GM18502 (cell line): ENCODE measurements around the gene PCDHB5.
"Not testable (repeated sequence)": the region's sequence is repeated elsewhere in the genome, so short reads cannot be mapped to it uniquely, and the experiment has no call there.

ENCODE experiments used
- ATAC-seq: cut with Tn5 transposase; IDR thresholded peaks from one replicate; pipeline ENCODE4 v1.9.1; 2021; ENCODE audit warnings: mild to moderate bottlenecking; ENCODE audit not compliant: unreplicated experiment, poor library complexity

PCDHB5 gene

DNA sequence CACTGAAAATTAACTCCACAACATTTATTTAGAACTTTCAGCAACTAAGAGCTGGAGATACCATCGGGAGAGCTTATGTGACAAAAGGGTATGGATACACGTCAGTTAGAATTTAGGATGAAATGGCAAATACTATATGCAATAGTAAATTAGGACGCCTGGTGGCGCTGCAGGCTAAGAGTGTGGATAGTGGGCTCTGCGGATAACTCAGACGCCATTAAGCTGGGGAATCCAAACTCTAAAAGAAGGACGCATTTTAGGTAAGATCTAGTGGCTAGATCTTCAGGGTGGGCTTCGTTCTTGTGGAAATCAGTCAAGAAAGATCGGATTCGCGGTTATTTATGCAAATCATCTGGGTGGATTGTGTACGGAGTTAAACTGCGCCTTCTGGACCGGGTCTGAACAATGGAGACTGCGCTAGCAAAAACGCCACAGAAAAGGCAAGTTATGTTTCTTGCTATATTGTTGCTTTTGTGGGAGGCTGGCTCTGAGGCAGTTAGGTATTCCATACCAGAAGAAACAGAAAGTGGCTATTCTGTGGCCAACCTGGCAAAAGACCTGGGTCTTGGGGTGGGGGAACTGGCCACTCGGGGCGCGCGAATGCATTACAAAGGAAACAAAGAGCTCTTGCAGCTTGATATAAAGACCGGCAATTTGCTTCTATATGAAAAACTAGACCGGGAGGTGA is at the start of gene PCDHB5:
Gene PCDHB5 (plus strand): TSS at position 177 of the 688 bp plus-strand sequence. CDS start 229 bp downstream, at position 406.
- no peak for ATAC-seq

DNA sequence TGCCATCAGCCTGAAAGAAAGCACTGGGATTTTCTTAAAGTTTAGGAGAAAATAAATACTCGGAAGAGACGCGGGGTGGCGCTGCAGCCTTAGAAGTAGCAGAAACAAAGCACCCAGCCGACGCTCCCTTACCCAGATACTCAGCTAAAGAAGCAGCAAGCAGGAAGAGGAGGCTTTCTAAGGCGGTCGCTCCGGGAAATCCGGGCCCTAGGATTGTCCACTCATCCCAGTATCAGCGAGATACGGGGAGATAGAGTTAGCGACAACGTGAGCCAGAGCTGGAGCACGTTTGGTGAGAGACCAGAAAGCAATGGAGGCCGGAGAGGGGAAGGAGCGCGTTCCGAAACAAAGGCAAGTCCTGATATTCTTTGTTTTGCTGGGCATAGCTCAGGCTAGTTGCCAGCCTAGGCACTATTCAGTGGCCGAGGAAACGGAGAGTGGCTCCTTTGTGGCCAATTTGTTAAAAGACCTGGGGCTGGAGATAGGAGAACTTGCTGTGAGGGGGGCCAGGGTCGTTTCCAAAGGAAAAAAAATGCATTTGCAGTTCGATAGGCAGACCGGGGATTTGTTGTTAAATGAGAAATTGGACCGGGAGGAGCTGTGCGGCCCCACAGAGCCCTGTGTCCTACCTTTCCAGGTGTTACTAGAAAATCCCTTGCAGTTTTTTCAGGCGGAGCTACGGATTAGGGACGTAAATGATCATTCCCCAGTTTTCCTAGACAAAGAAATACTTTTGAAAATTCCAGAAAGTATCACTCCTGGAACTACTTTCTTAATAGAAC is 40.3 kb upstream of the PCDHB5 start, which contains the start of gene PCDHB2:
Gene PCDHB2 (plus strand): TSS at position 135 of the 782 bp plus-strand sequence. CDS start 176 bp downstream, at position 311.
- ATAC-seq, result no peak

DNA sequence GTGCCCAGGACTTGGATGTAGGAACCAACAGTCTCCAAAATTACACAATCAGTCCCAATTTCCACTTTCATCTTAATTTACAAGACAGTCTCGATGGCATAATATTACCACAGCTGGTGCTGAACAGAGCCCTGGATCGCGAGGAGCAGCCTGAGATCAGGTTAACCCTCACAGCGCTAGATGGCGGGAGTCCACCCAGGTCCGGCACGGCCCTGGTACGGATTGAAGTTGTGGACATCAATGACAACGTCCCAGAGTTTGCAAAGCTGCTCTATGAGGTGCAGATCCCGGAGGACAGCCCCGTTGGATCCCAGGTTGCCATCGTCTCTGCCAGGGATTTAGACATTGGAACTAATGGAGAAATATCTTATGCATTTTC is 39.8 kb upstream of the PCDHB5 start:
- ATAC-seq, result no peak

DNA sequence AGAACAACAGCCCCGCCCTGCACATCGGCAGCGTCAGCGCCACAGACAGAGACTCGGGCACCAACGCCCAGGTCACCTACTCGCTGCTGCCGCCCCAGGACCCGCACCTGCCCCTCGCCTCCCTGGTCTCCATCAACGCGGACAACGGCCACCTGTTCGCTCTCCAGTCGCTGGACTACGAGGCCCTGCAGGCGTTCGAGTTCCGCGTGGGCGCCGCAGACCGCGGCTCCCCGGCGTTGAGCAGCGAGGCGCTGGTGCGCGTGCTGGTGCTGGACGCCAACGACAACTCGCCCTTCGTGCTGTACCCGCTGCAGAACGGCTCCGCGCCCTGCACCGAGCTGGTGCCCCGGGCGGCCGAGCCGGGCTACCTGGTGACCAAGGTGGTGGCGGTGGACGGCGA is 38.8 kb upstream of the PCDHB5 start:
- ATAC-seq, result not testable (repeated sequence)

DNA sequence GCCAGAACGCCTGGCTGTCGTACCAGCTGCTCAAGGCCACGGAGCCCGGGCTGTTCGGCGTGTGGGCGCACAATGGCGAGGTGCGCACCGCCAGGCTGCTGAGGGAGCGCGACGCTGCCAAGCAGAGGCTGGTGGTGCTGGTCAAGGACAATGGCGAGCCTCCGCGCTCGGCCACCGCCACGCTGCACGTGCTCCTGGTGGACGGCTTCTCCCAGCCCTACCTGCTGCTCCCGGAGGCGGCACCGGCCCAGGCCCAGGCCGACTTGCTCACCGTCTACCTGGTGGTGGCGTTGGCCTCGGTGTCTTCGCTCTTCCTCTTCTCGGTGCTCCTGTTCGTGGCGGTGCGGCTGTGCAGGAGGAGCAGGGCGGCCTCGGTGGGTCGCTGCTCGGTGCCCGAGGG is 38.4 kb upstream of the PCDHB5 start:
- ATAC-seq, result not testable (repeated sequence)

DNA sequence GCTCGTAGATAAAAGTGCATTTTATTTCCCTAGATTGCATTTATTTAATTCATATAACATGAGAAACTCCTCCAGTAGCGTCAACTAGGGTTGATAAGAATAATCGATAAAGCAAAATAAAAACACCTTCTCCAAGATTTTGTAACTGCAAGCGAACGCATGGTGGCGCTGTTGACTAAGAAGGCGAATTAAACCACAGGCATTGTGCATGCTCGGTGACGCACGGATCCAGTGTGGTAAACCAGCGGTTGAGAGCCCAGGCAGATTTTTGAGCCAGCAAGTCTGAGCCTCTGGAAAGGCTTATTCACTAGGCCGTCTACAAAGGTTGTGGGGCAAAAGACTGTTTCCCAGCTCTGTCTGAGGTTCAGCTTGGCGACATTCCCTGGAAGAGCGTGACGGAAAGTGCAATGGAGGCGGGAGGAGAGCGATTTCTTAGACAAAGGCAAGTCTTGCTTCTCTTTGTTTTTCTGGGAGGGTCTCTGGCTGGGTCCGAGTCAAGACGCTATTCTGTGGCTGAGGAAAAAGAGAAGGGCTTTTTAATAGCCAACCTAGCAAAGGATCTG is 34.7 kb upstream of the PCDHB5 start, which contains the start of gene PCDHB3:
Gene PCDHB3 (plus strand): TSS at position 231 of the 563 bp plus-strand sequence. CDS start 177 bp downstream, at position 408.
- ATAC-seq, result no peak

DNA sequence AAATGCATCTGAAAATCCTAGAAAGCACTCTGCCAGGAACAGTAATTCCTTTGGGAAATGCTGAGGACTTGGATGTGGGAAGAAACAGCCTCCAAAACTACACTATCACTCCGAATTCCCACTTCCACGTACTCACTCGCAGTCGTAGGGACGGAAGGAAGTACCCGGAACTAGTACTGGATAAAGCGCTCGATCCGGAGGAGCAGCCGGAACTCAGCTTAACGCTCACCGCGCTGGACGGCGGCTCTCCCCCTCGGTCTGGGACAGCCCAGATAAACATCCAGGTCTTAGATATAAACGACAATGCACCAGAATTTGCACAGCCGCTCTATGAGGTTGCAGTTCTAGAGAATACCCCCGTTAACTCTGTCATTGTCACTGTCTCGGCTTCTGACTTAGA is 33.9 kb upstream of the PCDHB5 start:
- ATAC-seq, result no peak

DNA sequence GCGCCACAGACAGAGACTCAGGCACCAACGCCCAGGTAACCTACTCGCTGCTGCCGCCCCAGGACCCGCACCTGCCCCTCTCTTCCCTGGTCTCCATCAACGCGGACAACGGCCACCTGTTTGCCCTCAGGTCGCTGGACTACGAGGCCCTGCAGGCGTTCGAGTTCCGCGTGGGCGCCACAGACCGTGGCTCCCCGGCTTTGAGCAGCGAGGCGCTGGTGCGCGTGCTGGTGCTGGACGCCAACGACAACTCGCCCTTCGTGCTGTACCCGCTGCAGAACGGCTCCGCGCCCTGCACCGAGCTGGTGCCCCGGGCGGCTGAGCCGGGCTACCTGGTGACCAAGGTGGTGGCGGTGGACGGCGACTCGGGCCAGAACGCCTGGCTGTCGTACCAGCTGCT is 32.9 kb upstream of the PCDHB5 start:
- not testable (repeated sequence) for ATAC-seq

DNA sequence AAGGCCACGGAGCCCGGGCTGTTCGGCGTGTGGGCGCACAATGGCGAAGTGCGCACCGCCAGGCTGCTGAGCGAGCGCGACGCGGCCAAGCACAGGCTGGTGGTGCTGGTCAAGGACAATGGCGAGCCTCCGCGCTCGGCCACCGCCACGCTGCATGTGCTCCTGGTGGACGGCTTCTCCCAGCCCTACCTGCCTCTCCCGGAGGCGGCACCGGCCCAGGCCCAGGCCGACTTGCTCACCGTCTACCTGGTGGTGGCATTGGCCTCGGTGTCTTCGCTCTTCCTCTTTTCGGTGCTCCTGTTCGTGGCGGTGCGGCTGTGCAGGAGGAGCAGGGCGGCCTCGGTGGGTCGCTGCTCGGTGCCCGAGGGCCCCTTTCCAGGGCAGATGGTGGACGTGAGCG is 32.5 kb upstream of the PCDHB5 start:
- ATAC-seq, result not testable (repeated sequence)

DNA sequence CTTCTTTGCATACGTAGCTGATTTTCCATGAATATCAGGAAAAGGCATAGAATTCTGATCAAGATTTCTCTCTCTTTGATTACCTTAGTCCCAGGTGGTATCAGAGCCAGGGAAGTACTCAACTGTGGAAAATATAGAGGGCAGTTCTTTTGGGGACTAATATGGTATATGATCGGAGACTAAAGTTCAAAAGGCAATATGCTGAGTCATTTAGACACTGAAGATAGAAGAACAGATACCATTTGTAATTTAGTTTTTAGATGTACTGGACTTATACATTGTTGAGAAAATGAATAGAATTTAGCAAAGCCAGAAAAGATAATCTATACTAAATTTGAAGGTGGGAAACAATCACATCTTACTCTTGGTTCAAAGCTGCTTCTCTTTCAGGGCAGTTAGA is 29.7 kb upstream of the PCDHB5 start:
- no peak for ATAC-seq

DNA sequence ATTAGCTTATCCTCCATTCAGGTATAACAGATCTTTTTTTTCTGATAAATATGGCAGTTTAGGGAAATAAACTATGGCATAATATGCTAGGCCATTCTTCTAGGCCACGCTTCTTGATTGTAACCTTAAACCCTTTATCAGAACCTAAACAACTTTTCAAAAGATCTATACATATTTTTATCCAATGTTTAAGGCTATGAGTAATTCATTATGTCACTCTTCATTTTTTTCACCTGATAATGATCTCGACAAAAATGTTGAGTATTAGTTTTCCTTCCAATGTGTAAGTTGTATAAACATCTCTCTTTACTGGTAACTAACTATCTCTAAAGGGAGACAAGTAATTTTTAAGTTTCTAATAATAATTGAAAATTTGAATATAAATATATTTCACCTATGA is 15.8 kb upstream of the PCDHB5 start:
- ATAC-seq, result no peak

DNA sequence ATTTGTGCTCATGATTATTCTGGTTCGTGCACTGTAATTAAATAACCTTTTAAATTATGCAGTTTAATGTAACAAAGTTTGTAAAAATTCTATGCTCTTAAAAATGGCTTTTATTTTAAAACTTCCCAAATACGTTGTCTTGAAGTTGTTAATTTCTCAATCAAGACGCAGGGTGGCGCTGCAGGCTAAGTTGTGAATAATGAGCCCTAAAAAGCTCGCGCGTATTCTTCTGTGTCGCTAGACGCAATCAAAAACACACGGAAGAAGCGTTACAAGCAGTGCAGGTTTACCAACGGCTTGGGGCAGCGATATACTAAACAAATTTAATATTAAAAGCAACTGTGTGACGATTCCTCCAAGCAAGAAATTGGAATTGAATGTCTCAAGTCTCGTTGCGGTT is 13.4 kb upstream of the PCDHB5 start, which contains the start of gene PCDHB4:
Gene PCDHB4 (plus strand): TSS at position 256 of the 400 bp plus-strand sequence. CDS start 181 bp downstream, outside the sequence.
- no peak for ATAC-seq

DNA sequence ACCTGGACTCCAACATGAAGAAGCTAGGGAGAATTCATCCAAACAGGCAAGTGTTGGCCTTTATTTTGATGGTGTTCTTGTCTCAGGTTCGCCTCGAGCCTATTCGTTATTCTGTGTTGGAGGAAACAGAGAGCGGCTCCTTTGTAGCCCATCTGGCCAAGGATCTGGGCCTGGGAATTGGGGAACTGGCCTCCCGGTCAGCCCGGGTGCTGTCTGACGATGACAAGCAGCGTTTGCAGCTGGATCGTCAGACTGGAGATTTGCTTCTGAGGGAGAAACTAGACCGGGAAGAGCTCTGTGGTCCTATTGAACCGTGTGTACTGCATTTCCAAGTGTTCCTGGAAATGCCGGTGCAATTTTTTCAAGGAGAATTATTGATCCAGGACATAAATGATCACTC is 13.0 kb upstream of the PCDHB5 start:
- no peak for ATAC-seq

DNA sequence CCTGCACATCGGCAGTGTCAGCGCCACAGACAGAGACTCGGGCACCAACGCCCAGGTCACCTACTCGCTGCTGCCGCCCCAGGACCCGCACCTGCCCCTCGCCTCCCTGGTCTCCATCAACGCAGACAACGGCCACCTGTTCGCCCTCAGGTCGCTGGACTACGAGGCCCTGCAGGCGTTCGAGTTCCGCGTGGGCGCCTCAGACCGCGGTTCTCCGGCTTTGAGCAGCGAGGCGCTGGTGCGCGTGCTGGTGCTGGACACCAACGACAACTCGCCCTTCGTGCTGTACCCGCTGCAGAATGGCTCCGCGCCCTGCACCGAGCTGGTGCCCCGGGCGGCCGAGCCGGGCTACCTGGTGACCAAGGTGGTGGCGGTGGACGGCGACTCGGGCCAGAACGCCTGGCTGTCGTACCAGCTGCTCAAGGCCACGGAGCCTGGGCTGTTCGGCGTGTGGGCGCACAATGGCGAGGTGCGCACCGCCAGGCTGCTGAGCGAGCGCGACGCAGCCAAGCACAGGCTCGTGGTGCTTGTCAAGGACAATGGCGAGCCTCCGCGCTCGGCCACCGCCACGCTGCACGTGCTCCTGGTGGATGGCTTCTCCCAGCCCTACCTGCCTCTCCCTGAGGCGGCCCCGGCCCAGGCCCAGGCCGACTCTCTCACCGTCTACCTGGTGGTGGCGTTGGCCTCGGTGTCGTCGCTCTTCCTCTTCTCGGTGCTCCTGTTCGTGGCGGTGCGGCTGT is 11.4 kb upstream of the PCDHB5 start:
- ATAC-seq, result not testable (repeated sequence)

DNA sequence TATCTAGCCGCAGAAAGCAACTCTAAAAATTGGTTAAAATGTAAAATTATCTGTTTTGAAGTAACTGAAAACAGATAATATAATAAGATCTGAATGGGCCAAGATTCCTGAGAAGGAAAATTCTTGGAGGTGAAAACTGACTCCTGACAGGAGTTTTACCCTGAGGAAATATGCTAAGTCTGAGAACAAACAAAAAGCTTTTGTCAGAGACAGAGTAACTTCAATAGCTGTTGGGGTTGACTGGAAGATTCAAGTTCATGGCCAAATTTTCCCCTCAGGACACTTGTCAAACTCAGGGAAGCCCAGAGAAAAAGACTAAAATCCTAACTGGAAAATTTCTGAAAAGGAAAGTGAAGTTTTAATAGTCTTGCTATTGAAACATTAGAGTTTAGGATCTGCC is 7.7 kb upstream of the PCDHB5 start:
- ATAC-seq, result no peak

DNA sequence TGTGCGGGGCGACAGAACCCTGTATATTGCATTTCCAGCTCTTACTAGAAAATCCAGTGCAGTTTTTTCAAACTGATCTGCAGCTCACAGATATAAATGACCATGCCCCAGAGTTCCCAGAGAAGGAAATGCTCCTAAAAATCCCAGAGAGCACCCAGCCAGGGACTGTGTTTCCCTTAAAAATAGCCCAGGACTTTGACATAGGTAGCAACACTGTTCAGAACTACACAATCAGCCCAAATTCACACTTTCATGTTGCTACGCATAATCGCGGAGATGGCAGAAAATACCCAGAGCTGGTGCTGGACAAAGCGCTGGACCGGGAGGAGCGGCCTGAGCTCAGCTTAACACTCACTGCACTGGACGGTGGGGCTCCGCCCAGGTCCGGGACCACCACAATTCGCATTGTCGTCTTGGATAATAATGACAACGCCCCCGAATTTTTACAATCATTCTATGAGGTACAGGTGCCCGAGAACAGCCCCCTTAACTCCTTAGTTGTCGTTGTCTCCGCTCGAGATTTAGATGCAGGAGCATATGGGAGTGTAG is 786 bp downstream of the PCDHB5 start:
- no peak for ATAC-seq

DNA sequence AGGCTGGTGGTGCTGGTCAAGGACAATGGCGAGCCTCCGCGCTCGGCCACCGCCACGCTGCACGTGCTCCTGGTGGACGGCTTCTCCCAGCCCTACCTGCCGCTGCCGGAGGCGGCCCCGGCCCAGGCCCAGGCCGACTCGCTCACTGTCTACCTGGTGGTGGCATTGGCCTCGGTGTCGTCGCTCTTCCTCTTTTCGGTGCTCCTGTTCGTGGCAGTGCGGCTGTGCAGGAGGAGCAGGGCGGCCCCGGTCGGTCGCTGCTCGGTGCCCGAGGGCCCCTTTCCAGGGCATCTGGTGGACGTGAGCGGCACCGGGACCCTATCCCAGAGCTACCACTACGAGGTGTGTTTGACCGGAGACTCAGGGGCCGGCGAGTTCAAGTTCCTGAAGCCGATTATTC is 2.3 kb downstream of the PCDHB5 start:
- not testable (repeated sequence) for ATAC-seq

DNA sequence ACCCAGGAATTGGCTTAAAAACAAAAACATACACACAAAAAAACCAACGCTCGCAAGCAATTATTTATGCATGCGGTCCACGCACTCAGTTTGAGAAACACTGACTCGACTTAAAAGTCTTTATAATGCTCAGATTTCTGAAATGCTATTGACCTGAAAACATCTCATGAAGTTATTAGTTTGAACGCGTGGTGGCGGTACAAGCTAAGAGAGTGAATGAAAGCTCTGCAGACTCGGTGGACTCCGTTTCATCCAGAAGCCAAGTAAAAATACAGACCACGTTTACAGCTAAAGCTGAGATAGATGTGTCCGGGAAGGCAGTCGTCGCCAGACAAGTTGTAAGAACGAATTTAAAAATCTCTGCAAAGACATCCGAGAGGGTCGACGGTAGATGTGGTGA is 14.8 kb downstream of the PCDHB5 start, which contains the start of gene PCDHB6:
Gene PCDHB6 (plus strand): TSS at position 246 of the 400 bp plus-strand sequence. CDS start 201 bp downstream, outside the sequence.
- no peak for ATAC-seq

DNA sequence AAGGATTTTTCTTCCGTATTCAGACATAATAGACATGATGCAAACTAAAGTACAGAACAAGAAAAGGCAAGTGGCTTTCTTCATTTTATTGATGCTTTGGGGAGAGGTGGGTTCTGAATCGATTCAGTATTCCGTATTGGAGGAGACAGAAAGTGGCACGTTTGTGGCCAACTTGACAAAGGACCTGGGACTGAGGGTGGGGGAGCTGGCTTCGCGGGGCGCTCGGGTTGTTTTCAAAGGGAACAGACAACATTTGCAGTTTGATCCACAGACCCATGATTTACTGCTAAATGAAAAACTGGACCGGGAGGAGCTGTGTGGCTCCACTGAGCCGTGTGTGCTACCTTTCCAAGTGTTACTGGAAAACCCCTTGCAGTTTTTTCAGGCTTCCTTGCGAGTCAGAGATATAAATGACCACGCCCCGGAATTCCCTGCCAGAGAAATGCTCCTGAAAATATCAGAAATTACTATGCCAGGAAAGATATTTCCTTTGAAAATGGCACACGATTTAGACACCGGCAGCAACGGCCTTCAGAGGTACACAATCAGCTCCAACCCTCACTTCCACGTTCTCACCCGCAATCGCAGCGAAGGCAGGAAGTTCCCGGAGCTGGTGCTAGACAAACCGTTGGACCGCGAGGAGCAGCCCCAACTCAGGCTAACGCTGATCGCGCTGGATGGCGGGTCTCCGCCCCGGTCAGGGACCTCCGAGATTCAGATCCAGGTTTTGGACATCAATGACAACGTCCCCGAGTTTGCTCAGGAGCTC is 15.4 kb downstream of the PCDHB5 start:
- ATAC-seq, result no peak
